SK-N-SH treated with all-trans-retinoic acid at 6 μM for 48 hours (cell line): ENCODE data around the gene NSUN6.

Experiments
- ATAC-seq: fragments of 200-7000 bp; cut with Tn5 transposase; 3 replicates; pipeline ENCODE4 v1.9.1; 2020; ENCODE audit warnings: mild to moderate bottlenecking, moderate library complexity
- ARNTL ChIP-seq: fragments of 450-650 bp; formaldehyde crosslinking; IDR thresholded peaks from 2 replicates; pipeline ENCODE4 v1.5.0; 2020; ENCODE audit warnings: low read depth, mild to moderate bottlenecking, moderate library complexity, borderline replicate concordance
- BACH2 ChIP-seq: fragments of 250-450 bp; sonication (Bioruptor Pico); IDR thresholded peaks from 2 replicates; pipeline ENCODE4 v1.9.0; 2021; ENCODE audit warnings: mild to moderate bottlenecking, borderline replicate concordance
- CREB5 ChIP-seq: fragments of 250-450 bp; sonication (Bioruptor Pico); IDR thresholded peaks from 2 replicates; pipeline ENCODE4 v1.5.1; 2020; ENCODE audit warnings: low read depth, mild to moderate bottlenecking, moderate library complexity
- CSDC2 ChIP-seq: fragments of 250-450 bp; sonication (Bioruptor Pico); IDR thresholded peaks from 2 replicates; pipeline ENCODE4 v1.5.0; 2020; ENCODE audit warnings: mild to moderate bottlenecking, moderate library complexity
- CSRNP3 ChIP-seq: fragments of 250-450 bp; sonication (Bioruptor Pico); IDR thresholded peaks from 2 replicates; pipeline ENCODE4 v1.5.1; 2021; ENCODE audit warnings: mild to moderate bottlenecking, moderate library complexity
- ESRRG ChIP-seq: fragments of 250-450 bp; sonication (Bioruptor Pico); IDR thresholded peaks from 2 replicates; pipeline ENCODE4 v1.6.1; 2021; ENCODE audit warnings: mild to moderate bottlenecking
- GLIS3 ChIP-seq: fragments of 250-450 bp; sonication (Bioruptor Pico); IDR thresholded peaks from 2 replicates; pipeline ENCODE4 v1.5.0; 2020; ENCODE audit warnings: mild to moderate bottlenecking, moderate library complexity
- ISL1 ChIP-seq: fragments of 250-450 bp; sonication (Bioruptor Pico); IDR thresholded peaks from 2 replicates; pipeline ENCODE4 v2.1.2; 2022; ENCODE audit warnings: mild to moderate bottlenecking, moderate library complexity
- OSR1 ChIP-seq: fragments of 250-450 bp; sonication (Bioruptor Pico); IDR thresholded peaks from 2 replicates; pipeline ENCODE4 v1.8.0; 2022; ENCODE audit warnings: moderate library complexity, mild to moderate bottlenecking, inconsistent platforms
- POU6F1 ChIP-seq: fragments of 250-450 bp; sonication (Bioruptor Pico); IDR thresholded peaks from 2 replicates; pipeline ENCODE4 v1.8.0; 2021; ENCODE audit warnings: low read depth, mild to moderate bottlenecking, moderate library complexity, borderline replicate concordance
- PPARA ChIP-seq: fragments of 250-450 bp; sonication (Bioruptor Pico); IDR thresholded peaks from 2 replicates; pipeline ENCODE4 v1.5.0; 2020; ENCODE audit warnings: mild to moderate bottlenecking, borderline replicate concordance
- TCF4 ChIP-seq: fragments of 250-450 bp; sonication (Bioruptor Pico); IDR thresholded peaks from 2 replicates; pipeline ENCODE4 v1.8.0; 2021; ENCODE audit warnings: mild to moderate bottlenecking, moderate library complexity, borderline replicate concordance
- TSHZ2 ChIP-seq: fragments of 250-450 bp; sonication (Bioruptor Pico); IDR thresholded peaks from 2 replicates; pipeline ENCODE4 v1.5.0; 2020; ENCODE audit warnings: mild to moderate bottlenecking, moderate library complexity
- ZC3H10 ChIP-seq: fragments of 250-450 bp; sonication (Bioruptor Pico); IDR thresholded peaks from 2 replicates; pipeline ENCODE4 v1.5.1; 2021; ENCODE audit warnings: mild to moderate bottlenecking, moderate library complexity
- ZFP3 ChIP-seq: fragments of 250-450 bp; sonication (Bioruptor Pico); IDR thresholded peaks from 2 replicates; pipeline ENCODE4 v1.5.0; 2020; ENCODE audit warnings: mild to moderate bottlenecking, moderate library complexity
- ZFP30 ChIP-seq: fragments of 450-650 bp; formaldehyde crosslinking; IDR thresholded peaks from 2 replicates; pipeline ENCODE4 v1.5.0; 2022; ENCODE audit warnings: mild to moderate bottlenecking, moderate library complexity
- ZNF565 ChIP-seq: fragments of 450-650 bp; formaldehyde crosslinking; conservative IDR thresholded peaks from 2 replicates; pipeline ENCODE4 v1.5.0; 2020; ENCODE audit warnings: low read depth, mild to moderate bottlenecking, moderate library complexity
- ZNF70 ChIP-seq: fragments of 450-650 bp; formaldehyde crosslinking; IDR thresholded peaks from 2 replicates; pipeline ENCODE4 v1.5.0; 2020; ENCODE audit warnings: mild to moderate bottlenecking, moderate library complexity
- ZNF8 ChIP-seq: fragments of 450-650 bp; formaldehyde crosslinking; IDR thresholded peaks from 2 replicates; pipeline ENCODE4 v1.5.0; 2020; ENCODE audit warnings: mild to moderate bottlenecking, moderate library complexity

The NSUN6 gene

GRCh38 chr10:18610517-18610916 is 40.9 kb downstream of the NSUN6 start (continued):
- no peak for TF ChIP-seq BACH2
- TF ChIP-seq ISL1 (CRISPR knock-in tag): 0 out of 2 replicates have a peak, but pooled peaks have one; percentile 4
- no peak for TF ChIP-seq ZNF565 (CRISPR knock-in tag)
- no peak for TF ChIP-seq TCF4
- no peak for TF ChIP-seq GLIS3 (CRISPR knock-in tag)
- peak; percentile 28; the same call in 1 of the 2 replicates for TF ChIP-seq ZNF70 (CRISPR knock-in tag)
- TF ChIP-seq OSR1 (CRISPR knock-in tag): no peak

- no peak for ATAC-seq
Measured at GRCh38 chr10:18608596-18608995, 42.8 kb downstream of the NSUN6 start.

GRCh38 chr10:18607503-18608378 is 43.6 kb downstream of the NSUN6 start:
- peak; percentile 68 for ATAC-seq
- TF ChIP-seq ZFP3 (CRISPR knock-in tag) (no peak), TCF4 (peak; percentile 51; the same call in 1 of the 2 replicates), TSHZ2 (CRISPR knock-in tag) (0 out of 2 replicates have a peak, but pooled peaks have one; percentile 23)

More at GRCh38 chr10:18608596-18608995, 42.8 kb downstream of the NSUN6 start:
- TF ChIP-seq ZFP3 (CRISPR knock-in tag) (no peak), BACH2 (no peak), ZC3H10 (no peak), OSR1 (CRISPR knock-in tag) (no peak), CSDC2 (CRISPR knock-in tag) (no peak), ZFP30 (CRISPR knock-in tag) (no peak)

GRCh38 chr10:18606051-18606695 is 45.2 kb downstream of the NSUN6 start:
- ATAC-seq: no peak
- no peak for TF ChIP-seq CREB5
- TF ChIP-seq PPARA (CRISPR knock-in tag): no peak
- no peak for TF ChIP-seq POU6F1 (CRISPR knock-in tag)
- TF ChIP-seq ESRRG (CRISPR knock-in tag): no peak
- TF ChIP-seq ZFP30 (CRISPR knock-in tag): no peak
- TF ChIP-seq ZNF565 (CRISPR knock-in tag): no peak
- no peak for TF ChIP-seq GLIS3 (CRISPR knock-in tag)
- no peak for TF ChIP-seq ISL1 (CRISPR knock-in tag)

GRCh38 chr10:18601321-18601720 is 50.1 kb downstream of the NSUN6 start:
- no peak for TF ChIP-seq TCF4
- peak; percentile 68; the same call in 2 of the 3 replicates for ATAC-seq

- no peak for ATAC-seq
- TF ChIP-seq ZNF8 (CRISPR knock-in tag) (no peak), BACH2 (no peak), TSHZ2 (CRISPR knock-in tag) (no peak), TCF4 (no peak), ARNTL (CRISPR knock-in tag) (no peak), CSRNP3 (CRISPR knock-in tag) (no peak), POU6F1 (CRISPR knock-in tag) (no peak)
Measured at GRCh38 chr10:18599392-18599791, 52.0 kb downstream of the NSUN6 start.
